ENCODE data around the gene OST4. TPM values are rescaled to one million over a fixed set of nuclear protein-coding genes. Genes with fewer than 3 reads are reported as not detected.
"Not testable (repeated sequence)": the region's sequence is repeated elsewhere in the genome, so short reads cannot be mapped to it uniquely, and the experiment has no call there.

OST4 gene
- polyA plus RNA-seq, 1 donor (not counting 4 experiments of a cell fraction or from before 2014, with no cell fraction given), result 393 TPM

DNA sequence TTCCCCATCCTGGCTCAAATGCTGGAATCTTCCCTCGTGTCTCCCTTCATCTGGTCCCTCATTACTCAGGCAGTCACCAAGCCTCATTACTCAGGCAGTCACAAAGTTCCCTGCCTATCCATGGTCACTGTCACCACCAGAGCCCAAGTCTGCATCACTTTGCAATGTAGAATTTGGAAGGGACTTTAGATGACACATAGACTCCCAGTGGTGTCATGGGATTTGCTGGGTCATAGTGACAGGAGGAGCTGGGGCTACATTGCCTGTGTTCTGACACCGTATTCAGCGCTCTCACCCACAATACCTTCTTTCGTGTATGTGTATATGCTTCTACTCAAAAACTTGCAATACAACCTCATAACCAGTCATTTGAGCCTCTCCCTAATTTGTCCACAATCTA, 4.9 kb upstream of the OST4 start:
- Histone ChIP-seq H3K4me3 (ENCODE audit: control insufficient read depth in 2 of 3, extremely low read depth in 1 of 3, insufficient read depth in 2 of 3, low read depth in 1 of 3, low read length in 3 of 3) (no peak overlapping the region), H2AFZ (ENCODE audit: control insufficient read depth, low read length) (no peak overlapping the region), H3K4me1 (ENCODE audit: control insufficient read depth, extremely low read depth, insufficient read depth, low read length) (peaks cover 13% of the 10 kb centered on the region), H3K27ac (ENCODE audit: control insufficient read depth, insufficient read depth, low read length) (no peak overlapping the region), H3K9me3 (ENCODE audit: control insufficient read depth, low read depth, low read length) (no peaks in the 10 kb centered on the region), H3K9me1 (ENCODE audit: control insufficient read depth, extremely low read depth, insufficient read depth, low read length) (no peaks in the 10 kb centered on the region), H4K20me1 (ENCODE audit: control insufficient read depth, extremely low read depth, insufficient read depth, low read length) (no peaks in the 10 kb centered on the region), H3K36me3 (ENCODE audit: control insufficient read depth in 2 of 2, extremely low read depth in 1 of 2, insufficient read depth in 2 of 2, low read length in 2 of 2) (no peaks in the 10 kb centered on the region), H3K4me2 (ENCODE audit: control insufficient read depth, extremely low read depth, insufficient read depth, low read depth, low read length) (no peak overlapping the region), H3K9ac (ENCODE audit: control insufficient read depth, extremely low read depth, insufficient read depth, low read length) (no peak overlapping the region), H3K27me3 (ENCODE audit: control insufficient read depth, extremely low read depth, insufficient read depth, low read length) (no peaks in the 10 kb centered on the region), H3K79me2 (ENCODE audit: control insufficient read depth, insufficient read depth, low read length) (peaks cover 1% of the 10 kb centered on the region)
- dilution Hi-C loops (cut with MboI; ENCODE audit: extremely low pct_ligation_motif_present, low sequenced_read_pairs), result no loop called here
- DNase-seq (ENCODE audit: low read depth, low spot score) (no peak), FAIRE-seq (no peak)
- TF ChIP-seq, protein P1, sequence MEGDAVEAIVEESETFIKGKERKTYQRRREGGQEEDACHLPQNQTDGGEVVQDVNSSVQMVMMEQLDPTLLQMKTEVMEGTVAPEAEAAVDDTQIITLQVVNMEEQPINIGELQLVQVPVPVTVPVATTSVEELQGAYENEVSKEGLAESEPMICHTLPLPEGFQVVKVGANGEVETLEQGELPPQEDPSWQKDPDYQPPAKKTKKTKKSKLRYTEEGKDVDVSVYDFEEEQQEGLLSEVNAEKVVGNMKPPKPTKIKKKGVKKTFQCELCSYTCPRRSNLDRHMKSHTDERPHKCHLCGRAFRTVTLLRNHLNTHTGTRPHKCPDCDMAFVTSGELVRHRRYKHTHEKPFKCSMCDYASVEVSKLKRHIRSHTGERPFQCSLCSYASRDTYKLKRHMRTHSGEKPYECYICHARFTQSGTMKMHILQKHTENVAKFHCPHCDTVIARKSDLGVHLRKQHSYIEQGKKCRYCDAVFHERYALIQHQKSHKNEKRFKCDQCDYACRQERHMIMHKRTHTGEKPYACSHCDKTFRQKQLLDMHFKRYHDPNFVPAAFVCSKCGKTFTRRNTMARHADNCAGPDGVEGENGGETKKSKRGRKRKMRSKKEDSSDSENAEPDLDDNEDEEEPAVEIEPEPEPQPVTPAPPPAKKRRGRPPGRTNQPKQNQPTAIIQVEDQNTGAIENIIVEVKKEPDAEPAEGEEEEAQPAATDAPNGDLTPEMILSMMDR (optimal IDR thresholded peaks at IDR 0.05 in 1 of 3, IDR thresholded peaks at IDR 0.05 in 1 of 3, conservative IDR thresholded peaks at IDR 0.05 in 1 of 3; ENCODE audit: extremely low read depth in 1 of 3, insufficient read depth in 2 of 3, low read length in 3 of 3), result no peak
- TF ChIP-seq EZH2 (IDR thresholded peaks at IDR 0.05; ENCODE audit: low read length), result no peak

DNA sequence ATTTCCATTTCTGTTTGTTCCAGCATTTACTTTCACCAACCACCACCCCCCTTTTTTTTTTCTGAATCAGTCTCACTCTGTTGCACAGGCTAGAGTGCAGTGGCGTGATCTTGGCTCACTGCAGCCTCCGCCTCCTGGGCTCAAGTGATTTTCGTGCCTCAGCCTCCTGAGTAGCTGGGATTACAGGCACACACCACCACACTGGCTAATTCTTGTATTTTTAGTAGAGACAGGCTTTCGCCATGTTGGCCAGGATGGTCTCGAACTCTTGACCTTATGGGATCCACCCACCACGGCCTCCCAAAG, 4.1 kb upstream of the OST4 start:
- H3K79me2 ChIP-seq (ENCODE audit: control insufficient read depth, insufficient read depth, low read length); dilution Hi-C loops (cut with MboI; ENCODE audit: extremely low pct_ligation_motif_present, low sequenced_read_pairs); H3K9me3 ChIP-seq (ENCODE audit: control insufficient read depth, low read depth, low read length); H3K27ac ChIP-seq (ENCODE audit: control insufficient read depth, insufficient read depth, low read length); H4K20me1 ChIP-seq (ENCODE audit: control insufficient read depth, extremely low read depth, insufficient read depth, low read length); H2AFZ ChIP-seq (ENCODE audit: control insufficient read depth, low read length); H3K4me2 ChIP-seq (ENCODE audit: control insufficient read depth, extremely low read depth, insufficient read depth, low read depth, low read length); H3K9ac ChIP-seq (ENCODE audit: control insufficient read depth, extremely low read depth, insufficient read depth, low read length); DNase-seq (ENCODE audit: low read depth, low spot score); H3K4me3 ChIP-seq (ENCODE audit: control insufficient read depth in 2 of 3, extremely low read depth in 1 of 3, insufficient read depth in 2 of 3, low read depth in 1 of 3, low read length in 3 of 3); H3K36me3 ChIP-seq (ENCODE audit: control insufficient read depth in 2 of 2, extremely low read depth in 1 of 2, insufficient read depth in 2 of 2, low read length in 2 of 2); H3K9me1 ChIP-seq (ENCODE audit: control insufficient read depth, extremely low read depth, insufficient read depth, low read length); FAIRE-seq; H3K27me3 ChIP-seq (ENCODE audit: control insufficient read depth, extremely low read depth, insufficient read depth, low read length): not testable (repeated sequence)
- peaks cover 13% of the 10 kb centered on the region for H3K4me1 ChIP-seq (ENCODE audit: control insufficient read depth, extremely low read depth, insufficient read depth, low read length)

DNA sequence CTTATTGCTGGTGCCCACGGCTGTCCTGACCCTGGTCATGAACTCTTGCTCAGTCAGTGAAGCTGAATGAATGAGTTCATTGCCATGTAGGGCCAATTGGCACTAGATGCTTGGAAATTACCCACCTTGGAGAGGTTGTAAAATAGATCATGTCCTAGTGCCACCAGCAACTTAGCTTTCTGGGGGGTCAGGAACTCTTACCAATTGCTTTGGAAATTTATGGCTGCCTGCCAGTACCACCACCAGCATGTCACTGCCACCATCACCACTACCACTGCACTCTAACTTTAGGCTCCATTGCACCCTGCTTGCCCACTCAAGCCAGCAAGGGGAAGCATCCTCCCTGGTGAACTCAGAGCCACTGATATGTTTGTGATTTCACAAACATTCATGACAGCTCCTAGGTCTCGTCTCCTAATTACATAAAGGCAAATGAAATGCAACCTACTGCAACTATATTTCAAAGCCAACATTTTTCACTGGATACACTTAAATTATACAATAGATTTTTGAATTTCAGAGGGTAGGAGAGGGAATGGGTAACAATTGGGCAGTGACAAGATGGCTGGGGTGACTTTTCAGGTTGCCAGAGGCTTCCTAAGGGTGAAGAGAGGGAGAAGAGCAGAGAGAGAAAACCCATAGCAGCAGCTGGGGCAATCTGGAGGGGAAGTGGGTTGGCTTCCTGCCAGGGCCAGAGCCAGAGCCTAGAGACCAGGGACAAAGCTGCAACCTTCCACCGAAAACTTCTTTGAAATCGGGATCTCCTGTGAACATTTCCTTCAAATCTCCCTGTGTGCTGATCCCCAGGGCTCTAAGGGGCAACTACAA, 3.5 kb upstream of the OST4 start:
- H2AFZ ChIP-seq (ENCODE audit: control insufficient read depth, low read length), result no peak overlapping the region
- H3K4me1 ChIP-seq (ENCODE audit: control insufficient read depth, extremely low read depth, insufficient read depth, low read length), result peaks cover 19% of the 10 kb centered on the region
- no peaks in the 10 kb centered on the region for H3K9me3 ChIP-seq (ENCODE audit: control insufficient read depth, low read depth, low read length)
- H3K27me3 ChIP-seq (ENCODE audit: control insufficient read depth, extremely low read depth, insufficient read depth, low read length), result no peaks in the 10 kb centered on the region
- H3K9ac ChIP-seq (ENCODE audit: control insufficient read depth, extremely low read depth, insufficient read depth, low read length), result no peak overlapping the region
- dilution Hi-C loops (cut with MboI; ENCODE audit: extremely low pct_ligation_motif_present, low sequenced_read_pairs), result no loop called here
- peaks cover under 1 to 2% of the 10 kb centered on the region in 2 experiments for H3K36me3 ChIP-seq (ENCODE audit: control insufficient read depth in 2 of 2, extremely low read depth in 1 of 2, insufficient read depth in 2 of 2, low read length in 2 of 2)
- H3K9me1 ChIP-seq (ENCODE audit: control insufficient read depth, extremely low read depth, insufficient read depth, low read length), result no peaks in the 10 kb centered on the region
- no peak overlapping the region for H3K27ac ChIP-seq (ENCODE audit: control insufficient read depth, insufficient read depth, low read length)
- TF ChIP-seq, protein P1 (optimal IDR thresholded peaks at IDR 0.05 in 1 of 3, IDR thresholded peaks at IDR 0.05 in 1 of 3, conservative IDR thresholded peaks at IDR 0.05 in 1 of 3; ENCODE audit: extremely low read depth in 1 of 3, insufficient read depth in 2 of 3, low read length in 3 of 3), result no peak
- no peak for TF ChIP-seq EZH2 (IDR thresholded peaks at IDR 0.05; ENCODE audit: low read length)
- DNase-seq (ENCODE audit: low read depth, low spot score), result no peak
- no peak overlapping the region for H3K4me3 ChIP-seq (ENCODE audit: control insufficient read depth in 2 of 3, extremely low read depth in 1 of 3, insufficient read depth in 2 of 3, low read depth in 1 of 3, low read length in 3 of 3)
- H3K4me2 ChIP-seq (ENCODE audit: control insufficient read depth, extremely low read depth, insufficient read depth, low read depth, low read length), result no peak overlapping the region
- no peaks in the 10 kb centered on the region for H4K20me1 ChIP-seq (ENCODE audit: control insufficient read depth, extremely low read depth, insufficient read depth, low read length)
- FAIRE-seq, result no peak
- peaks cover 15% of the 10 kb centered on the region for H3K79me2 ChIP-seq (ENCODE audit: control insufficient read depth, insufficient read depth, low read length)
